HepG2 (cell line): Measurements from ENCODE around the gene TCTA. TPM values are rescaled to one million over a fixed set of nuclear protein-coding genes. Genes with fewer than 3 reads are reported as not detected.

ENCODE experiments used
- ARNT2 ChIP-seq: sonication (generic); formaldehyde crosslinking; IDR thresholded peaks from 2 replicates; pipeline ENCODE4 v1.8.0; 2022; ENCODE audit warnings: mild to moderate bottlenecking, low read depth, missing genetic modification reagents, moderate library complexity
- BCL6 ChIP-seq: IDR thresholded peaks from 2 replicates; pipeline ENCODE4 v1.6.1; 2016; ENCODE audit warnings: missing genetic modification reagents, missing compliant biosample characterization
- CCDC6 ChIP-seq: sonication (generic); formaldehyde crosslinking; IDR thresholded peaks from 2 replicates; pipeline ENCODE4 v1.8.1; 2022; ENCODE audit warnings: mild to moderate bottlenecking, missing genetic modification reagents, moderate library complexity
- CENPBD1 ChIP-seq: sonication (generic); formaldehyde crosslinking; IDR thresholded peaks from 2 replicates; pipeline ENCODE4 v1.8.0; 2022; ENCODE audit warnings: missing genetic modification reagents, low read depth, mild to moderate bottlenecking, borderline replicate concordance
- DMAP1 ChIP-seq: IDR thresholded peaks from 2 replicates; pipeline ENCODE4 v1.6.1; 2016
- DPF2 ChIP-seq: sonication (generic); formaldehyde crosslinking; IDR thresholded peaks from 2 replicates; pipeline ENCODE4 v1.4.0; 2020; ENCODE audit warnings: mild to moderate bottlenecking, low read depth, missing genetic modification reagents, borderline replicate concordance
- GABPA ChIP-seq, 2 experiments: IDR thresholded peaks; 2 replicates each; pipeline ENCODE4 v1.6.1; 2011 to 2016; ENCODE audit warnings: low read depth in 2 of 2, low read length in 1 of 2, missing biosample characterization in 1 of 2, missing genetic modification characterization in 1 of 2
- MIER2 ChIP-seq: IDR thresholded peaks from 2 replicates; pipeline ENCODE4 v1.6.1; 2016; ENCODE audit warnings: missing biosample characterization, missing genetic modification reagents
- MTERF4 ChIP-seq: sonication (generic); formaldehyde crosslinking; IDR thresholded peaks from 2 replicates; pipeline ENCODE4 v1.8.0; 2023; ENCODE audit warnings: mild to moderate bottlenecking, missing genetic modification reagents
- PAXIP1 ChIP-seq: sonication (generic); formaldehyde crosslinking; conservative IDR thresholded peaks from 2 replicates; pipeline ENCODE4 v1.4.0; 2020; ENCODE audit warnings: mild to moderate bottlenecking, missing genetic modification reagents, moderate library complexity
- PHF8 ChIP-seq: sonication (generic); formaldehyde crosslinking; IDR thresholded peaks from 2 replicates; pipeline ENCODE4 v1.5.0; 2020; ENCODE audit warnings: missing genetic modification reagents
- RBFOX2 ChIP-seq: fragments of 200-400 bp; formaldehyde crosslinking; IDR thresholded peaks from 2 replicates; pipeline ENCODE4 v1.6.1; 2017; ENCODE audit warnings: low read depth, mild to moderate bottlenecking, low read length
- SAFB2 ChIP-seq: sonication (generic); formaldehyde crosslinking; IDR thresholded peaks from 2 replicates; pipeline ENCODE4 v1.5.1; 2020; ENCODE audit warnings: missing genetic modification reagents, low read depth, mild to moderate bottlenecking, borderline replicate concordance
- SALL2 ChIP-seq: sonication (generic); formaldehyde crosslinking; IDR thresholded peaks from 2 replicates; pipeline ENCODE4 v1.8.1; 2023; ENCODE audit warnings: mild to moderate bottlenecking, missing genetic modification reagents, inconsistent platforms
- SKI ChIP-seq: fragments of 450-650 bp; IDR thresholded peaks from one replicate; pipeline ENCODE4 v1.6.1; 2018; ENCODE audit warnings: mild to moderate bottlenecking; ENCODE audit not compliant: partially characterized antibody
- SRF ChIP-seq: IDR thresholded peaks from 2 replicates; pipeline ENCODE4 v1.6.1; 2011; ENCODE audit warnings: mild to moderate bottlenecking, low read depth, low read length, moderate library complexity
- TBL1XR1 ChIP-seq: fragments of 150-350 bp; IDR thresholded peaks from 2 replicates; pipeline ENCODE4 v1.6.1; 2014; ENCODE audit warnings: borderline replicate concordance, low read length; ENCODE audit not compliant: partially characterized antibody
- YY1 ChIP-seq: IDR thresholded peaks from 2 replicates; pipeline ENCODE4 v1.6.1; 2011; ENCODE audit warnings: low read length, low read depth, moderate library complexity, mild to moderate bottlenecking; ENCODE audit not compliant: insufficient read depth, insufficient replicate concordance
- ZBTB3 ChIP-seq: sonication (generic); formaldehyde crosslinking; IDR thresholded peaks from 2 replicates; pipeline ENCODE4 v1.4.0; 2020; ENCODE audit warnings: low read depth, mild to moderate bottlenecking, moderate library complexity, missing genetic modification reagents, borderline replicate concordance
- ZC3H13 ChIP-seq: sonication (generic); formaldehyde crosslinking; IDR thresholded peaks from 2 replicates; pipeline ENCODE4 v1.8.1; 2023; ENCODE audit warnings: mild to moderate bottlenecking, missing genetic modification reagents, moderate library complexity
- ZFP62 ChIP-seq: sonication (generic); formaldehyde crosslinking; IDR thresholded peaks from 2 replicates; pipeline ENCODE4 v1.4.0; 2020; ENCODE audit warnings: missing genetic modification reagents
- ZFY ChIP-seq: sonication (generic); formaldehyde crosslinking; IDR thresholded peaks from 2 replicates; pipeline ENCODE4 v1.4.0; 2020; ENCODE audit warnings: missing genetic modification reagents
- ZNF260 ChIP-seq: sonication (generic); formaldehyde crosslinking; IDR thresholded peaks from 2 replicates; pipeline ENCODE4 v1.4.0; 2020; ENCODE audit warnings: missing genetic modification reagents, low read depth, mild to moderate bottlenecking, borderline replicate concordance
- ZNF552 ChIP-seq: sonication (generic); formaldehyde crosslinking; IDR thresholded peaks from 2 replicates; pipeline ENCODE4 v1.9.0; 2022; ENCODE audit warnings: missing genetic modification reagents, mild to moderate bottlenecking, borderline replicate concordance
- ZNF564 ChIP-seq: sonication (generic); formaldehyde crosslinking; IDR thresholded peaks from 2 replicates; pipeline ENCODE4 v1.8.1; 2023; ENCODE audit warnings: mild to moderate bottlenecking, missing genetic modification reagents
- ZNF660 ChIP-seq: sonication (generic); formaldehyde crosslinking; IDR thresholded peaks from 2 replicates; pipeline ENCODE4 v1.5.1; 2020; ENCODE audit warnings: mild to moderate bottlenecking, low read depth, missing genetic modification reagents, borderline replicate concordance
- ZNF724P ChIP-seq: sonication (generic); formaldehyde crosslinking; IDR thresholded peaks from 2 replicates; pipeline ENCODE4 v1.8.0; 2022; ENCODE audit warnings: missing genetic modification reagents, borderline replicate concordance
- polyA plus RNA-seq, 8 experiments: library from polyadenylated mRNA; depleted of rRNA in 3 of 8; stranded (reverse) in 7 of 8; unstranded in 1 of 8; fragments of >200 nt; fragmentation: Illumina TruSeq in 4 of 8; extraction: Trizol in 4 of 8; gene quantifications; 2 replicates each; pipeline versions ENCODE4 v1.2.1 to v1.2.3, GENCODE V29; 2011 to 2016; ENCODE audit warnings: low read depth in 4 of 8, missing spikeins in 1 of 8, mixed read lengths in 1 of 8; ENCODE audit not compliant: insufficient read depth in 1 of 8
- total RNA-seq, 5 experiments: library from RNA; depleted of rRNA; stranded (reverse); fragments of >200 nt; fragmentation: Illumina TruSeq; extraction: Trizol; gene quantifications; 2 replicates each; pipeline ENCODE4 v1.2.3, GENCODE V29; 2016; ENCODE audit warnings: low read depth in 1 of 5

Gene TCTA
- total and polyA plus RNA-seq, 2 of the 13 experiments (the other 11 are each of a cell fraction or from before 2014, with no cell fraction given), result 8.3 to 13.2 TPM

- TF ChIP-seq PHF8 (peak; percentile 71), DPF2 (CRISPR knock-in tag) (no peak), ZNF564 (CRISPR knock-in tag) (no peak; the same call in 1 of the 2 replicates), PAXIP1 (CRISPR knock-in tag) (peak; percentile 29; the same call in 1 of the 2 replicates), BCL6 (no peak), ZBTB3 (CRISPR knock-in tag) (no peak), ARNT2 (CRISPR knock-in tag) (0 out of 2 replicates have a peak, but pooled peaks have one; percentile 36), DMAP1 (CRISPR knock-in tag) (peak; percentile 70; the same call in 1 of the 2 replicates), MTERF4 (no peak), CENPBD1 (CRISPR knock-in tag) (no peak), RBFOX2 (peak; percentile 70), MIER2 (CRISPR knock-in tag) (no peak), ZC3H13 (CRISPR knock-in tag) (no peak; the same call in 1 of the 2 replicates), GABPA (IDR thresholded peaks at IDR 0.05; ENCODE audit: low read depth, low read length) (peak; percentile 29), GABPA (CRISPR knock-in tag; IDR thresholded peaks at IDR 0.05; ENCODE audit: low read depth) (no peak), TBL1XR1 (peak; percentile 16), ZNF660 (no peak), SALL2 (CRISPR knock-in tag) (peak; percentile 31; the same call in 1 of the 2 replicates), ZNF552 (CRISPR knock-in tag) (no peak), SKI (no peak), ZFP62 (CRISPR knock-in tag) (no peak), ZNF724P (CRISPR knock-in tag) (0 out of 2 replicates have a peak, but pooled peaks have one; percentile 19), CCDC6 (CRISPR knock-in tag) (peak; percentile 89; the same call in 1 of the 2 replicates), SRF (no peak), ZNF260 (CRISPR knock-in tag) (no peak), YY1 (peak; percentile 9), ZFY (peak; percentile 76), SAFB2 (0 out of 2 replicates have a peak, but pooled peaks have one; percentile 67)
Observed at GRCh38 chr3:49411535-49411967, 672 bp upstream of the TCTA start (continued).
